ENCODE results near the gene ANXA7. TPM values are rescaled to one million over a fixed set of nuclear protein-coding genes. Genes with fewer than 3 reads are reported as not detected.

Gene ANXA7
- total RNA-seq (2013; cell fraction: nucleolus; rRNA removed): 44.3 and 46.5 TPM in 2 replicates
- total RNA-seq (2014; rRNA removed) (93.8 and 100 TPM in 2 replicates), total RNA-seq (2014; rRNA removed; fragmentation: Illumina TruSeq; extraction: Trizol) (101 TPM in 2 replicates), total RNA-seq (2021) (125 and 128 TPM in 2 replicates), polyA plus RNA-seq (2011; rRNA removed) (98.7 and 112 TPM in 2 replicates), polyA plus RNA-seq (2014; fragmentation: Illumina TruSeq; extraction: Trizol) (123 and 131 TPM in 2 replicates), polyA plus RNA-seq (2014; fragmentation: Nextera tagmentation; extraction: Ambion mirVana) (10 to 100 TPM; 70.6 to 75.8 TPM), polyA plus RNA-seq (2014; rRNA removed) (95.7 and 113 TPM in 2 replicates), polyA plus RNA-seq (2016; fragmentation: Nextera tagmentation; extraction: Ambion mirVana) (100 to 1,000 TPM; 177 to 184 TPM), polyA minus RNA-seq (2011; rRNA and poly(A)+ RNA removed) (75.4 and 87.9 TPM in 2 replicates), Bru-seq, nascent RNA (percentile 92 among the genes with signal in this experiment), BruChase-seq, experiment 1, labeled RNA remaining after a 6-hour chase (percentile 91 among the genes with signal in this experiment), BruChase-seq, experiment 2, labeled RNA remaining after a 2-hour chase (percentile 86 among the genes with signal in this experiment)
- 48.1 TPM for polyA plus RNA-seq (2011; ENCODE audit: low read depth)
- polyA plus RNA-seq (2011; cell fraction: cytosol; rRNA removed): 75.3 and 89.2 TPM in 2 replicates
- 72.4 and 75.5 TPM in 2 replicates for polyA plus RNA-seq (2011; cell fraction: nucleus; rRNA removed)
- polyA plus RNA-seq (2012): 58.3 and 63.7 TPM in 2 replicates
- 31.1 and 43.9 TPM in 2 replicates for polyA minus RNA-seq (2011; cell fraction: cytosol; rRNA and poly(A)+ RNA removed)
- polyA minus RNA-seq (2011; cell fraction: nucleus; rRNA and poly(A)+ RNA removed): 21.6 and 28.9 TPM in 2 replicates
- long read RNA-seq, experiment 1, transcript ANXA7-202 (13 exons, 2,452 nt): major isoform, 123 of 200 reads
- long read RNA-seq, experiment 1, partial matches to known transcripts: 32 of 200 reads
- long read RNA-seq, experiment 1, other reads (novel, unspliced or antisense): 45 of 200 reads
- long read RNA-seq, experiment 2, transcript ANXA7-202 (13 exons, 2,452 nt): major isoform, 1,657 of 2,121 reads
- long read RNA-seq, experiment 2, transcript ANXA7-201 (14 exons, 2,174 nt): minor isoform, 8 of 2,121 reads
- long read RNA-seq, experiment 2, partial matches to known transcripts: 200 of 2,121 reads
- long read RNA-seq, experiment 2, other reads (novel, unspliced or antisense): 256 of 2,121 reads

- 2% methylated on average over 46 of the region's 62 CpGs for WGBS (ENCODE audit: insufficient coverage, insufficient replicate concordance, low lambda C conversion rate, missing lambda C conversion rate)
- Histone ChIP-seq H3K4me2 (ENCODE audit: control insufficient read depth, insufficient read depth) (peak within 1 kb of the TSS; percentile 90), H3K36me3 (ENCODE audit: control insufficient read depth in 2 of 2, insufficient read depth in 2 of 2, low read length in 1 of 2) (no peaks in the 10 kb centered on the region; a peak in 1 of 4 replicates), H3K9me3 (replicated peaks; ENCODE audit: control insufficient read depth, insufficient read depth, low read length) (no peaks in the 10 kb centered on the region), H3K4me1 (ENCODE audit: control insufficient read depth, insufficient read depth, low read length) (no peaks in the 10 kb centered on the region), H3K27me3 (replicated peaks in 1 of 2; ENCODE audit: control insufficient read depth in 2 of 2, insufficient read depth in 2 of 2, low read length in 1 of 2) (no peaks in the 10 kb centered on the region), H3K27ac (ENCODE audit: control insufficient read depth, insufficient read depth) (peak within 1 kb of the TSS; percentile 93), H3K79me2 (ENCODE audit: control insufficient read depth, insufficient read depth, low read length) (peaks cover 50% of the 10 kb centered on the region), H2AFZ (ENCODE audit: control insufficient read depth, low read depth, low read length) (peak within 1 kb of the TSS; percentile 97), H4K20me1 (ENCODE audit: control insufficient read depth, insufficient read depth) (no peaks in the 10 kb centered on the region), H3K9ac (ENCODE audit: control insufficient read depth, insufficient read depth, low read length) (peak within 1 kb of the TSS; percentile 93), H3K4me3 (peak within 1 kb of the TSS; percentile 84)
- ChIA-PET CTCF (interaction anchor here (0.7 to 1.2 kb wide), 3 partner anchors 8 to 150 kb away, joined by 3 to 4 read pairs (median 3); no protein-coding TSS in a partner anchor), RAD21 (ENCODE audit: unreplicated experiment) (no interaction called here), POLR2A (interaction anchor here (0.6 to 1.9 kb wide), 7 partner anchors 19 to 586 kb away, joined by 3 to 11 read pairs (median 5); partner anchors contain the start of genes DNAJC9, MRPS16, MSS51 and P4HA1), SMC1A (ENCODE audit: uncharacterized antibody, unreplicated experiment) (interaction anchor here (1.0 kb wide), 1 partner anchor 38 kb away, joined by 3 read pairs; no protein-coding TSS in a partner anchor)
- no peak for FAIRE-seq
- intact Hi-C loops (cut with micrococcal nuclease; ENCODE audit: unreplicated experiment): loop anchor here (5.0 kb wide), 1 partner anchor 166 kb away; the partner anchor contains the start of gene DNAJC9
- in situ Hi-C loops (cut with MboI): no loop called here
- peak; percentile 47 for DNase-seq (ENCODE audit: low read depth, low spot score)
- peak; percentile 97 for ATAC-seq
- BruUV-seq (replicated peaks): TSS peak; percentile 72
- TF ChIP-seq SUZ12 (IDR thresholded peaks at IDR 0.05; ENCODE audit: unreplicated experiment) (no peak), POLR2A (IDR thresholded peaks at IDR 0.05; ENCODE audit: low read depth, low read length) (peak; percentile 88), PML (IDR thresholded peaks at IDR 0.05; ENCODE audit: low read length) (no peak; the same call in none of the 2 replicates), TARDBP (IDR thresholded peaks at IDR 0.05; ENCODE audit: borderline replicate concordance) (no peak), TCF3 (IDR thresholded peaks at IDR 0.05; ENCODE audit: borderline replicate concordance, insufficient read depth, low read depth, low read length) (0 out of 2 replicates have a peak, but pooled peaks have one; percentile 25), ZNF592 (IDR thresholded peaks at IDR 0.05) (no peak), BCL11A (IDR thresholded peaks at IDR 0.05; ENCODE audit: low read depth, low read length) (no peak), CBX3 (IDR thresholded peaks at IDR 0.05; ENCODE audit: borderline replicate concordance, low read depth) (no peak), SMAD5 (IDR thresholded peaks at IDR 0.05; ENCODE audit: low read depth) (no peak), FOXK2 (IDR thresholded peaks at IDR 0.05) (no peak), SMARCA5 (IDR thresholded peaks at IDR 0.05) (peak; percentile 21; the same call in 1 of the 2 replicates), SREBF1 (IDR thresholded peaks at IDR 0.05; ENCODE audit: low read length) (no peak), ZNF207 (IDR thresholded peaks at IDR 0.05; ENCODE audit: borderline replicate concordance) (0 out of 2 replicates have a peak, but pooled peaks have one; percentile 55), JUNB (IDR thresholded peaks at IDR 0.05) (no peak), BACH1 (IDR thresholded peaks at IDR 0.05; ENCODE audit: borderline replicate concordance) (peak; percentile 64)
- TF ChIP-seq, protein P1, sequence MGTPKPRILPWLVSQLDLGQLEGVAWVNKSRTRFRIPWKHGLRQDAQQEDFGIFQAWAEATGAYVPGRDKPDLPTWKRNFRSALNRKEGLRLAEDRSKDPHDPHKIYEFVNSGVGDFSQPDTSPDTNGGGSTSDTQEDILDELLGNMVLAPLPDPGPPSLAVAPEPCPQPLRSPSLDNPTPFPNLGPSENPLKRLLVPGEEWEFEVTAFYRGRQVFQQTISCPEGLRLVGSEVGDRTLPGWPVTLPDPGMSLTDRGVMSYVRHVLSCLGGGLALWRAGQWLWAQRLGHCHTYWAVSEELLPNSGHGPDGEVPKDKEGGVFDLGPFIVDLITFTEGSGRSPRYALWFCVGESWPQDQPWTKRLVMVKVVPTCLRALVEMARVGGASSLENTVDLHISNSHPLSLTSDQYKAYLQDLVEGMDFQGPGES (IDR thresholded peaks at IDR 0.05): no peak
Observed at GRCh38 chr10:73413528-73414229, at the start of gene ANXA7. Gene ANXA7, minus strand, starts transcription at chr10:73414058. Its CDS starts 13,202 bp downstream, at chr10:73400856.
